C4-2B (cell line): Measurements from ENCODE around the gene TMEM38B.

Experiments used
- CTCF ChIP-seq: fragments of 450-650 bp; conservative IDR thresholded peaks from 2 replicates; pipeline ENCODE4 v1.5.1; 2017; ENCODE audit warnings: mild to moderate bottlenecking
- ZFX ChIP-seq: fragments of 450-650 bp; IDR thresholded peaks from 2 replicates; pipeline ENCODE4 v1.6.1; 2017

- TF ChIP-seq CTCF (no peak), ZFX (no peak)
Observed at GRCh38 chr9:105651806-105652205, 42.5 kb upstream of the TMEM38B start.
